HG03108 (cell line): Measurements from ENCODE around the gene SGMS1.
"Not testable (repeated sequence)": the region's sequence is repeated elsewhere in the genome, so short reads cannot be mapped to it uniquely, and the experiment has no call there.

Experiments used
- ATAC-seq: cut with Tn5 transposase; IDR thresholded peaks from one replicate; pipeline ENCODE4 v1.9.1; 2021; ENCODE audit warnings: moderate library complexity; ENCODE audit not compliant: unreplicated experiment

SGMS1 gene

GRCh38 chr10:50623663-50624412 is at the start of gene SGMS1:
Gene SGMS1, minus strand, starts transcription at chr10:50623956. Its CDS starts 279,842 bp downstream, at chr10:50344114.
- ATAC-seq = peak; percentile 27

GRCh38 chr10:50672152-50672551 is 48.4 kb upstream of the SGMS1 start:
- peak; percentile 59 for ATAC-seq

GRCh38 chr10:50671645-50672044 is 47.9 kb upstream of the SGMS1 start:
- not testable (repeated sequence) for ATAC-seq

GRCh38 chr10:50669957-50670356 is 46.2 kb upstream of the SGMS1 start:
- not testable (repeated sequence) for ATAC-seq

DNA sequence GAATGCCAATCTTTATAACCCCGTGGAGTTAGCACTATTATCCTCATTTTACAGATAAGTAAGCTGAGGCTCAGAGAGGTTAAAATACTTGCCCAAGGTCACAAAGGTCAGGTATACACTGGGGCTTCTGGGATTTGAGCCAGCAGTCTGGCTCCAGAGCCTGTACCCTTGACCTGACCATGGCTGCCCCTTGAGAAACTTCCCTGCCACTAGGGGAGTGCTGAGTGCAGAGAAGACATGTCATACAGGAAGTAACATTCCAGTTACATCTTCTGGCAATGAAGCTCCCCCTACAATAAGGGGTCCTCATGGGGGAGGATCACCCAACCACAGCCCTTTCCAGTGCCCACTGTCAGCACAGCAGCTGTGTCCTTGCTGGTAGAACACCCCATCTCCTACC is 43.6 kb upstream of the SGMS1 start:
- not testable (repeated sequence) for ATAC-seq

- not testable (repeated sequence) for ATAC-seq
Measured at GRCh38 chr10:50662420-50662819, 38.7 kb upstream of the SGMS1 start.

GRCh38 chr10:50661563-50661962 is 37.8 kb upstream of the SGMS1 start:
- not testable (repeated sequence) for ATAC-seq

DNA sequence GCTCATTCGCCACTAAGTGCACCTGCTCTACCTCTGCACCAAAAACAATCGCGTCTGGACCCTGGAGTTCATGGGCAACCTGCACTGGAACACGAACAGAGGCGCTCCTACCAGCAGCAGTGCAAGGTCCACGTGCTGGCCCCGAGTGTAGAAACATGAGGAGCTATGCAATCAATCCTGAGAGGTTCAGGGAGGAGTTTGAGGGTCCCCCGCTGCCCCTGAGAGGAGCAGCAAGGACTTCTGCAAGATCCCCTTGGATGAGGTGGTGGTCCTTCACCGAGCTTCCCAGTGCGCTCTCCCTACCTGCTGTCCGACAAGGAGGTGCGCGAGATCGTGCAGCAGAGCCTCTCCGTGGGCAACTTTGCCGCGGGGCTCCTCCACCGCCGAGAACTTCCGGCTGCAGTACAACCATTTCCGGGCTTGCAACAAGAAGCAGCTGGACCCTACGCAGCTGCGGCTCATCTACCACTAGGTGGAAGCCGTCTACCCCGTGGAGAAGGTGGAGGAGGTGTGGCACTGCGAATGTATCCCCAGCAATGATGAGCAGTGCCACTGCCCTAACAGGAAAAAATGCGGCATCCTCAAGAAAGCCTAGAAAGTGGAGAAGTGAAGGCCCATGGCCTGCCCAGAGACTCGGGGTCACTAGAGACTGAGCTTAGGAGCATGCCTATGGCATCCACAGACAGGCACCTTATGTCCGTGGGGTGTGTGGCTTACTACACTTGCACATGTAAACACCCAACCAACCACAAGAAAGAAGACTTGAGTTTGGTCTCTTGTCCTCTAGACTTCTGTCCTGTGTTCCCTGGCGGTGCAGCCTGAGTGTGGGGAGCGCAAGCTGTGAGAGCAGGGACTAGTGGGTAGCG is 36.3 kb upstream of the SGMS1 start:
- ATAC-seq = peak; percentile 96

DNA sequence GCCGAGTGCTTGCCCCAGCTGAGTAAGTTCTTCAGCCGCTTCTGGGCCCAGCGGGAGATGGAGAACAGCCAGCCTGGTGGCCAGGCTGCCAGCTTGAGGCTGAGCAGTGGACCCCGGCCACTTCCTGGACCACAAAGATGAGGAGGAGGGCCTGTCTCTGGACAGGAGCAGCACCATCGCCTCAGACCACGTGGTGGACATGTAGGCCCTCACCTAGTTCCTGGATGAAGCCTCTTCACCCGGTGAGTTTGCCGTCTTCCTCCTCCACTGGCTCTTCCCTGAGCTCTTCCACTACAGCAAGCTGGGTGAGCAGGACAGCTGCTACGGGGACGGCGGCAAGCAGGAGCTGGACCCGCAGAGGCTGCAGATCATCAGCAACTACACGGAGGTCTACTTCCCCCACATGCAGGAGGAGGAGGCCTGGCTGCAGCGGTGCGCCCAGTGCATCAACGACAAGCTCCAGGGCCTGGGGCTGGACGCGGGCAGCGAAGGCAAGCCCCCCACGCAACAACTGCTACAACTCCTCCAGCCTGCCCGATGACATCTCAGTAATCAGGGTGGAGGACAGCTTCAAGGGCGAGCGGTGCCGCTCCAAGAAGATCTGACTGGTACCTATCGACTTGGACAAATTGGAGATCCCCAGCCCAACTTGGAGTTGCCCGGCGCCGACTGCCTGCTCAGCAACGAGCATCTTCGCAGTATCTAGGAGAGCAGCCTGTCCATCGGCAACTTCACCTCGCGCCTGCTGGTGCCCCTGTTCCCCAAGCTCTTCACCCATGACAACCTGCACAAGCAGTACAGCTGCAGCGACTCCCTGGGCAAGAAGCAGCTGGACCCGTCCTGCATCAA is 35.5 kb upstream of the SGMS1 start:
- not testable (repeated sequence) for ATAC-seq

DNA sequence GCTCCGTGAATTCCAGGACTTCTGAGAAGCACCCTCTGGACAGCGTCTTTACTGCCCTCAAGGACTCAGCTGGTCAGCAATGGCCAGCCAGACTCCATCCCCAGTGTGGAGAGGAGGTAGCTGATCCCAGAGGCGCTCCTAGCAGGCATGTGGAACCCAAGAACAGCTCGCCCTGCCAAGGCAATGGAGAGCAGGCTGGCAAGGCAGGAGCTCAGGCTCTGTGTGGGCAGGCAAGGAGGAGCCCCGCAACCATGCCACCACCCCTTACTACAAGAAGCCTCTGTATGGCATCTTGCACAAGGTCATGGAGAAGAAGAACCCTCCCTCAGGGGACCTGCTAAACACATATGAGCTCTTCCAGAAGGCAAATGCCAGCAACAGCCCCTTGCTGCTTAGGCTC is 34.4 kb upstream of the SGMS1 start:
- no peak for ATAC-seq

- no peak for ATAC-seq
Measured at GRCh38 chr10:50653758-50654157, 30.0 kb upstream of the SGMS1 start.

DNA sequence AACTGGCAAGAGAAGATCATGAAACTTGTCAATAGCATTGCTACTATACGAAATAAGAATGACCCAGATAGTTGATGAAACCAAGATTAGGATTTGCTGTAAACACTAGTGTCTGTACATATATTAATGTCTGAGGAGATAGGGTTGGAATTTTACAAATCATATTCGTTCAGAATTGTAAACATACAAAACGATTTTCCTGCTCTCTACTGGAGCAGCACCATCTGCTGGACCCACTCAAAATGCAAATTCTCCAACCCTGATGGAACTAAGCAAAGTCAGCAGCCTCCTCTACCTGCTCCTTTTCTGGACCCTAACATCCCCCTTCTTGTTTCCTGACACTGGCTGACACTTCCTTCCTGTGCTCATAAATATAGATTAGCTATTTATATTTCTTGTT is 29.4 kb upstream of the SGMS1 start:
- ATAC-seq = no peak

DNA sequence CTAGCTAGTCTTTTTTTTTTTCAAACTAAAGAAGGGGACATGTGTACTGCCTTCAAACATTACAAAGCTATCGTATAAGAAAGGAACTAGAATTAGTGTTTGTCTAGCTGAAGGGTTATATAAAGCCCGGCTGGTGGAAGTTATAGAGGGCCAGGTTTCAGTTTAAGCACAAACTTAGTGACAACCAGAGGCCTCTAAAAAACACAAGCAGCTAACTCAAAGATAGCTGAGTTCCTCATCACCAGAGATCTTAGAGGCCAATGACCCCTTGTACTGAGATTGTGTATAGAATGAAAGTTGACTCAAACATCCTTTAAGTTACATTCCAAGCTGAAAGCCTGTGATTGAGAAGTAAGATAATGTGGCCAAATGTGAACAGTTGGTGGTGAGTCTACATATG is 28.1 kb upstream of the SGMS1 start:
- no peak for ATAC-seq

GRCh38 chr10:50650481-50650880 is 26.7 kb upstream of the SGMS1 start:
- ATAC-seq = no peak

DNA sequence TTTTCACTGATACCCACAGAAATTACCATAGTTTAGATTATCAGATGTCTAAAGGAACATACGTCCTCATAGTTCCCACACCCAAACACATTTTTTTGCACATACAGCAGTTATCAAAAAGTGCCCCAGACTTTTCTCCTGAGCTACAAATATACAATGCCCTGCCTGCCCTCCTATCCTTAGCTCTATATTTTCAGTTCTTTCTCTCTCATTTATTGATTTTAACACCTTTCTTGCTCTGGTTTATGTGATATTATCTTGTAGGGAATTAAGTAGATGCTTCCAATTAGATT is 25.1 kb upstream of the SGMS1 start:
- ATAC-seq = no peak

DNA sequence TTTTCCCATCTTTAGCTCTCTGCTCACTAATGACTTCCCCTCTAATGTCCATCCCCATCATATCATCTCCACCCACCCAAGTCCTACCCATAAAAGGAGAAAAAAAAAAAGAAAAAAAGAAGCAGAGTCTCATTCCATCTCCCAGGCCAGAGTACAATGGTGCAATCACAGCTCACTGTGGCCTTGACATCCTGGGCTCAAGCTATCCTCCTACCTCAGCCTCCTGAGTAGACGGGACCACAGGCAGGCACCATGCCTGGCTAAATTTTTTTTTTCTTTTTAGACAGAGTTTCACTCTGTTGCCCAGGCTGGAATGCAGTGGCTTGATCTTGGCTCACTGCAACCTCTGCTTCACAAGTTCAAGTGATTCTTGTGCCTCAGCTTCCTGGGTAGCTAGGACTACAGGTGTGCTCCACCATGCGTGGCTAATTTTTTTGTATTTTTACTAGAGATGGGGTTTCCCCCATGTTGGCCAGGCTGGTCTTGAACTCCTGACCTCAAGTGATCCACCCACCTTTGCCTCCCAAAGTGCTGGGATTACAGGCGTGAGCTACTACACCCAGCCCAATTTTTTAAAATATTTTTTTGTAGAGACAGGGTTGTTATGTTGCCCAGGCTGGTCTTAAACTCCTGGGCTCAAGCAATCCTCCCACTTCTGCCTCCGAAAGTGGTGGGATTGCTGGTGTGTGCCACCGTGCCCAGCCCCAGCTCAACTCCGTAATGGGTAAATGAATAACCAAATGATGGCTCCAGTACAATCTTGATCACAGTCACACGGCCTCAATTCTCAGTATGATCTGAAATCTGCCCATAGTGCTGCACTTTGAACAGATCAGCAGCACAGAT is 24.6 kb upstream of the SGMS1 start:
- peak; percentile 78 for ATAC-seq

DNA sequence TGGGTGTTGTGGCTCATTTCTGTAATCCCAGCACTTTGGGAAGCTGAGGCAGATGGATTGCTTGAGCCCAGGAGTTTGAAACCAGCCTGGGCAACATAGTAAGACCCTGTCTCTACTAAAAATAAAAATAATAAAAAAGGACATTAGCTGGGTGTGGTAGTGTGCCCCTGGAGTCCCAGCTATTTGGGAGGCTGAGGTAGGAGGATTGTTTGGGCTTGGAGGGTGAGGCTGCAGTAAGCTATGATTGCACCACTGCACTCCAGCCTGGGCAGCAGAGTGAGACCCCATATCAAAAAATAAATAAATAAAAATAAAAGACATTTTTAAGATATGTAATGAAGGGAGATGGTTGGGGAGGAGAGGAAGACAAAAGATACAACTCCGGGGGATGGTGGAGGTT is 23.6 kb upstream of the SGMS1 start:
- ATAC-seq = not testable (repeated sequence)

DNA sequence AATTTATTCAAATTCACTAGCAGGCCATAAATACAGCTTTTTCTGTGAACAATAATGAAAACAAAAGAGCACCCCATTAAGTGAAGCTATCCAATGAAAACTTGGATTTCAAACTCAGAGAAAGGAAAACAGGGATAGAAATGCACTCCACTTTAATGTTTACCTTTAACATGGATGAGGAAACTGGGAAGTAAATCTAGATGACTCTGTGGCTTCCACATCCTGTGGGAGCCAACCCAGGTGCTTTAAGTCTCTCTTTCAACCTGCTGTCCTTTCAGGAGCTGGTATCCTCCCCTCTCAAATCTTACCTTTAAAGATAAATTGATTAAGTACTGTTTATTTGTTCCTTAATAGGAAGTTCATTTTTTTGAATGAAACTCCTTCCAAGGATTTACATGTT is 21.5 kb upstream of the SGMS1 start:
- no peak for ATAC-seq

DNA sequence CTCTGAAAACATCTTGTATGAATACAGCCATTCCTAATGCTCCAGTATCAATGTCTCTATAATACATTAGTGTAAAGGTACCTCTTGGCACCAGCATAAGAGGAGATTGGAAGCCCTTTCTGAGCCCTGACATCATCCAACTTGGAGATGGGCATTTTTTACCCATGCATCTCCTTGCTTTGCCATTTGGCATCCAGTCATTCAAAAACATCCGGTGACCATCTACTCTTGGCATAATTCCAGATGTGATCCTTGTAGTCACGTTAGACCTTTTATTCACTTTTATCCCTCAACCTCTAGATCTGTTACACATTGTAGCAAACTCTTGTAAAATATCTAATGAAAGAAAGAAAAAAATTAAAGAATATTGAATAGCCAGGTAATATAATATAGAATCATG is 17.9 kb upstream of the SGMS1 start:
- ATAC-seq = no peak

DNA sequence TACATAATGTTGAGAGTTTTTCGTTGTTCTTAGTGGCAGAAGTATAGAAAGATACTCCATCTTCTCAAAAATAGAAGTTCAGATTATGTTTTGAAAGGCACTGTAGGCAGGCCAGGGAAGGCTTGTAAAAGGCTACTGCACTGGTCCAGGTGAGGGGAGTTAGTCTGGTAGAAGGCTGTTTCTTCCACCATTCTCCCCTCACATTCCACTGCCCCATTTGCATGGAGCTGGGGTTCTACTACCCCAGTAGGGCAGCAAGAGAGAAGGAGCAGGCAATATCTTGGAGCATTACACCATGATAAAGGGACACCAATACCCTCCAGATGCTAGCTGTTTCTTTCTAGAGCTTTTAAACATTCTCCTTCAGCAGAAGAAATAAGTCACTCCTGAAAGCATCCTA is 16.5 kb upstream of the SGMS1 start:
- ATAC-seq = no peak
